Measurements from ENCODE around the gene IL37.
"Not testable (repeated sequence)": the region's sequence is repeated elsewhere in the genome, so short reads cannot be mapped to it uniquely, and the experiment has no call there.

The IL37 gene

DNA sequence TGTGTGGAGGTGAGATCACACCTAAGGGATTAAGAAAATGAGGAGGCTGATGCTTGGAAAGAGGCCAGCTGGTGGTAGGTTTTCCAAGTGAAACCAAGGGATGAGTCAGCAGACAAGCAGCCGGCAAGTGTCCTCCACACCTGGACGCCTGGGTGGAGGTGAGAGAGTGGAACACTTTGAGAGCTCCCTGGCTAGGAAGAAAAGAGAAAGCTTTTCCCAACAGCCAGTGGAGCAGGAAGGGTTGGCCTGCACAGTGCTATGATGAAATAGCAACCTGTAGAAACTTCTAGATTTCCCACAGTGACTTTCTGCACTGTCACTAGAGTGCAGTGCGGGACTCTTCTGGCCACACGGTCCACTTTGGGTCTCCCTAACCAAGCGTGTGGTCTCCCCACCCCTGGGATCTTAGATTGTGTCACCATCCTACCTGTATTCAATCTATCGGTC lies 19.6 kb upstream of the IL37 start:
- DNase-seq (ENCODE audit: low spot score) = no peak

DNA sequence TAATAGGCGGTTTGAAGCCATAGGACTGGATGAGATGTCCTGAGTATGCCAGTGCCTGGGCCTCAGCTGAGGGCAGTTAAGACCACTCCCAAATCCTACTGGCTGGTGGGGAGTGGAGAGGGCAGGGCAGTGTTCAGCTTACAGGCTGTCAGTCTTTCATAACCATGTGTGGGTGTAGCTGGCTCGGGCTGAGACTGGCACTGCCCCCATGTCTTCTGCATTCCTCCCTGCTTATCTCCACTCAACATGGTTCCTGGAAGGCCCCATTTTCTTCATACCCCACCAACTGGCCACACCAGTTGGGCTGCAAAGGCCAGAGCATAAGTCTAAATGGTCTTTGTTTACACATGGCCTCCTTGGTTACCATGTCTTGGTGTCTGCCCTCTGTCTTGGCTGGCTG lies 17.2 kb upstream of the IL37 start:
- DNase-seq (ENCODE audit: low spot score) = no peak

DNA sequence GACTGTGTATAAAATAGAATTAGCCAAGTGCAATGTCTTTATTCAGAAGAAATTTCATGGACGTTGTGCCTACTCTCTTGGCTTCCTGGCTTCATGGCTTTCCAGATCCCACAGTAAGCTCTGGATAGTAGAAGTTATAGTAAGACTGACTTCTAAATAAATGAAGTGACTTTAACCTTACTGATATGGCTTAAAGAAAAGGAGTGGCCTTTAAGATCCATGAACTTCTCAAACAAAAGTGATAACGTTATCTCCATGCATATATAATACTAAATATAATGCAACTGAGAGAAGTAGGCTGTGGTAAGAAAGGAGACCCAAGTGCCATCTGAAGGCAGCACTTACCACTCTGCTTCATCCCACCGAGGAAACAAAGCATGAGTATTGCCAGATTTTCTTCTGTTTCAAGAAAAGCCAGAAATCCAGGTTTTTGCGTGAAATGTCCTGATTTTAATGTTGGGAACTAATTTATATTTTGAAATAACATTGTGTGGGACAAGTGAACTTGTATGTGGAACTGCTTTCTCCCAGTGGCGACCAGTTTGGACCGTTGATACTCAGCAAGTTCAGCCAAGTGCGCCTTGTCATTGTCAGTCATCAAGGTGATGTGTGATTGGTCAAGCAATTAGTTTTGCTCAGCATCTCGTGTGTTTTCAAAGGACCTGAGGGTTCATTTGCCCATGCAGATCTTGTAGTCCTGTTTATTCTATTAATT lies 13.9 kb upstream of the IL37 start:
- no peak for DNase-seq (ENCODE audit: low spot score)

DNA sequence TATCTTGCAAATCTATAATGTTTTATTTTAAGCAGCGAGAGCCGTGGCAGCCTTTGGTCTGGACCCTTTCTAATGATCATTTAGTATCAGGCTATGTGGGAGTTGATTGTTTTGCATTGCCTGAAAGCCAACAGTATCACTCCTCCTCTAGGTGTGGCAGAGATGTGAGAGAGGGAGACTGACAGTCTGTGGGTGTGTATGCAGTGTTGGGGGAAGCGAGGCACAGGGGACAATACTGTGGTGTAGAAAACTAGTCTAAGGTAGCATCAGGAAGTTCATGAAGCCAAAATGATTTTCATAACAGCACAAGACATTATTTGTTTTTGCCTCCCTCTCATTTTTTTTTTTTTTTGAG lies 13.4 kb upstream of the IL37 start:
- DNase-seq (ENCODE audit: low spot score) = no peak

DNA sequence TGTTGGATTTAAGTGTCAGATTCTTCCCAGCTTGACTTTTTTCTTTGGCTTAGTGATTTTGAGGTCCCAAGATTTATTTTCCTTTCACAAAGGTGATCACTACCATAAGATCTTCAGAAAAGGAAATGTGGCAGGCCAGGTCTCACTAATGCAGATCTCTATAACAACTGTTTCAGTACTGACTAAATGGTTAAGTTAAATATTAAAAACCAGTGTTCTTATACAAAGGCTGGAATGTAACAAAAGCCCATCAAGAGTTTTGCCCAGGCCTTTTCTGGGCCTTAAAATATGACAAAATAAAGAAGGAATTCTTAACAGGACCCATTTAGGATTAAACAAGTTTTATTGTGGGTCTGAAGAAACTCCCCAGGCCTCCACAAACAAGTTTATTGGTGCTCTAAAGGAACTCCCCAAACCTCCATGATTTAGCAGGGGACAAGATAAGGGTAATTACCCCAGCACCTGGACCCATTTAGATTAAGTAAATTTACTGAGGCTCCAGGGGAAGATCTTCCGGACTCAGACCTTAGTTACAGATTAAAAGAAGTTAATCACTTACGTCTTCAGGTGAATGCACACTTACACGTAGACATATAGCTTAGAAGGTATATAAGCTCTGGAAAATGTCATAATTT lies 9.4 kb upstream of the IL37 start:
- not testable (repeated sequence) for DNase-seq (ENCODE audit: low spot score)

DNA sequence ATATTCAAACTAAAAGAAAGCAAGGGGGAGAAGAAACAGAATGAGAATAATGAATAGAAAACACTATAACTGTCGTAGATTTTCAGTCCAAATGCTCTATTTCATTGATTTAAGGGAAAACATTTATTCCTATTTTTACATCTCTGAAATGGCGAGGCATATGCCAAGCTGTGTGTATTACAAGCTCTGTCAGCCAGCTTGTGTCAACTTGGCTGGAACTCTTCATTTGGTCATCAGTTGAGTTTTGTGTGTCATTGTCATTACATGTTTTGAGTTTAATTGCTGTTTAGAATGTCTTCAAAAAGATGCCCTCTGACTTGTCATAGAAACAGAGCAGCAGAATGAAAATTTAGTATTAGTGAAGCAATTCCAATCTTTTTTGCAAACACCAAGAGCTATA lies 8.1 kb upstream of the IL37 start:
- DNase-seq (ENCODE audit: low spot score) = no peak

DNA sequence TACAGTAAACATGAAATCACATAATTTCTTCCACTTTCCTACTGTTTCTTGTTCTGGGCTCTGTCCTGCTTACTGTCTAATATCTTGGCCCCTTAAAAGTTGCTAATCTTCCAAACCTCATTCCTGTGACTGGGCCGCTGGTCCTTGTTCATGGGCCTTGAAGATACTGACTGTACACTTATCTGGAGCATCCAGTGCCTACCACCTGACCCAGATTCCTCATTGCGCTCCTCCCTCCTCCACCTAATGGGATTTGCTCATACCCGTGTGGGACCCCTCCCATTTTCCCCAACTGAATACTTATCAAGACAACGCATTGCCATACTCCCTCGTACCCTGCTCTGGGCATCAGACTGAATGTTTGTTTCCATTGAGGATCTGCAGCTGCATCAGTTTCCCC lies 6.1 kb upstream of the IL37 start:
- no peak for DNase-seq (ENCODE audit: low spot score)

DNA sequence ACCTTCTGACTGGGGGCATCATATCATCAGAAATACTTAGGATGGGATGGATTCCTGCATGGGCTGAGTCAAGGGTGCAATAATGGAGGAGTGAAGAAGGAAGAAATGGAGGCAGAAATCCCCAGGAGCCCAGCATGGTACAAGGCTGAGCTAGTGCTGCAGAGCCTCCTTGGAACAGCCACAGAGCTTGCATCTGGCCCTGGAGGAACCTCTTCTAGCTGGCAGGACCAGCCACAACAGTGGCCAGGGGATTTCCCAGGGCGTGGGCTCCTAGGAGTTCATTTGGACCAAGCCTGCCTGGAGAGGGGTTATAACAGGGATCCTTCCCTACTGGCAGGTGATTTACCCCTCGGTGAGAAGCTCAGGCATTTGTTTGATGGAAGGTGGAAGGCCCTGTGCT lies 4.7 kb upstream of the IL37 start:
- DNase-seq (ENCODE audit: low spot score) = no peak

DNA sequence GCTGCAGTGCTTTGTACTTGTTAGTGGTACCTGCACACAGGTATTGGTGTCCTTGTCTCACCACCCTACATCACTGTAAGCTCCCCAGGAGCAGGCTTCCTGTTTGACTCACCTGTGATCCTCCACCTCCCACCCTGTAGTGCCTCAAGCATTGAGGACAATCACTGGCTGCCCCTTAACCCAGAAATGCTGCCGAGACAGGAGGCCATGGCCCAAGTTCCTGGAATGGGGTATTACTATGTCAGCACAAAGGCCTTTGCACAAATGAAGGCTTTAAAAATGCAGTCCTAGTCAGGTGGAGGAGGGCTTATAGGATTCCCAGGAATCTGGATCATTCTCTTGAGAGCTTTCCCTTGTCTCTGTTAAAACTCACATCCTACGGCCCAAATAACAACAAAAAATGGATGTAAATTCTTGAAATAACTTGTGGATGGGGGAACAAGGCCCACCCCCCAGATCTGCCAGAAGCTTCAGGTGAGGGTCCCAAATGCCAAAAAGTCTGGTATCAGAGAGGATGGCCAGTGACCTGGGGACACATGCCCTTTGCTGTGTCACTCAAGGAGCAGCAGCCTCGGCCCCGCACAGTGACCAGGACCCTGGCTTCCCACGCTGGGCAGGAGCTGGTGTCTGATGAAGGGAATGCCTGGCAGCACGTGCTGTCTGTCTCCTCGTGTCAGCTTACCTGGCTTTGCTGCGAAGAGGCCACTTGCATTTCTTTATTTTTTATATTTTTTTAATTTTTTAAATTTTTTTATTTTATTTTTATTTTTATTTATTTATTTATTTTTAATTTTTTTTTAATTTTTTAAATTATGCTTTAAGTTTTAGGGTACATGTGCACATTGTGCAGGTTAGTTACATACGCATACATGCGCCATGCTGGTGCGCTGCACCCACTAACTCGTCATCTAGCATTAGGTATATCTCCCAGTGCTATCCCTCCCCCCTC lies 3.7 kb upstream of the IL37 start:
- DNase-seq (ENCODE audit: low spot score) = no peak

DNA sequence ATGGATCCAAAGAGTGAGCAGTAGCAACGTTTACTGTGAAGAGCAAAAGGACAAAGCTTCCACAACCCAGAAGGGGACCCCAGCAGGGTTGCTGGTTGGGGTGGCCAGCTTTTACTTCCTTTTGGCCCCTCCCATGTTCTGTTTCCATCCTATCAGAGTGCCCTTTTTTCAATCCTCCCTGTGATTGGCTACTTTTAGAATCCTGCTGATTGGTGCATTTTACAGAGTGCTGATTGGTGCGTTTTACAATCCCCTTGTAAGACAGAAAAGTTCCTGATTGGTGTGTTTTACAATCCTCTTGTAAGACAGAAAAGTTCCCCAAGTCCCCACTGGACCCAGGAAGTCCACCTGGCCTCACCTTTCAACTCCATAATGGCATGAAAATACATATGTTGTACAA lies 2.4 kb upstream of the IL37 start:
- DNase-seq (ENCODE audit: low spot score) = not testable (repeated sequence)

DNA sequence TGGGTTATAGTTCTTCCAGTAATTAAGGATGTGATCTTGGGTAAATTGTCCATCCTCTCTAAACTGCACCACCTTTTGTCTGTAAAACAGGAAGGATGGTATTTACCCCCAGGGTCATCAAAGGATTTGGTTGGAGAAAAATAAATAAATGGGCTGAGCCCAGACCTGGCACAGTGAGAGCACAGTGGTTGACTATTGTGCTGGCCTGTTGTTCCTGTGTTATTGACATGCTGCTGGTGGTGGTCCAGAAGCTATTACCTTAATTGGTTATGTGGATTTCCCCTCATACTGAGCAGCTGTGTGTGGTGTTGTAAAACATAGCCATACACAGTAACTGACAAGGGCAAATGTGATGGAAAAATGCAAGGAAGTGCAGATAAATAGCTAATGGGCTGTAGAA lies 746 bp upstream of the IL37 start:
- no peak for DNase-seq (ENCODE audit: low spot score)

DNA sequence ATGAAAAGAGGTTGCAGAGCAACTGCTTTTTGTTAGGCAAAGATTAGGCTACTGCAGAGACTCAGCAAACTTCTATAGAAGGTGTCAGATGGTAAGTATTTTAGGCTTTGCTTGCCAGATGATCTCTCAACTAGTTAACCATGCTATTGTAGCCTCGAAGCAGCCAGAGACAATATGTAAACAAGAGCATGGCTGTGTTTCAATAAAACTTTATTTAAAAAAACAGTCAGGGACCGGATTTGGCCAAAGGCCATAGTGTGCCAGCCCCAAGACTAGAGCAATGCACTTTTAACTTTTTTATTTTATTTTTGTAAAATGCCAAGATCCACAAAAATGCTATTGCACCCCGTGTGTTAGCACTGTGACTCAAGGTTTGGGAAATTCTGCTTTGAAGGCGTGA lies 1.4 kb downstream of the IL37 start:
- no peak for DNase-seq (ENCODE audit: low spot score)

DNA sequence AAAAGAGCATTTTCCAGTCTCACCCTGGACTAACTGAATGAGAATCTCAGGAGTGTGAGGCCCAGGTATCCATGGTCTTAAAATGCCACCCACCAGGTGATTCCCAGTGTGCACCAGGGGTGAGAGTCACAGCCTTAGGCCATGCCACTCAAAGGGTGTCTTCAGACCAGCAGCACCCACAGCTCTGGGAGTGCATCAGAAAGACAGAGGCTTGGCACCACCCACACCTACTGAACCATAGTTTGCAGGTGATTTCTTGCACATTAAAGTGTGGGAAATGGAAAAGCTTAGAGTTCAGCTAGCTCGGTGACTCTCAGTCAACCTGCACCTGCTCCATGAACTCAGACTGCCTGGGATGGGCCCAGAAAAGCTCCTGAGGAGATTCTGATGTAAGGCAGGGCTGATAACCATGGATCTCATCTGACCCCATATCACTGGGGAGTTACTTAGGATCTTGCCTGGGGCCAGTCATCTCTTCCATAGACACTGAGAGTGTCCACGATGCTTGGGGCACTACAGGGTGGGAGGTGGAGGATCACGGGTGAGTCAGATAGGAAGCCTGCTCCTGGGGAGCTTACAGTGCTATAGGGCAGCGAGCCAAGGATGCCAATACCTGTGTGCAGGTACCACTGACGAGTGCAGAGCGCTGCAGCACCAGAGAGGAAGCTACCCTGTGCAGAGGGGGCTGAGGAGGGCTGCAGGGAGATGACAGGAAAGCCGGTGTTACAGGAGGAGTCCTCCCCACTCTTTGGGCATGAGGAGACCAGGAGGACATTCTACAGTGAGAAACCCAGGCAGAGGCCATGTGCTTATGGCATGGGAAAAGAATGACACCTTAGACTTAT lies 4.6 kb downstream of the IL37 start:
- DNase-seq (ENCODE audit: low spot score) = no peak

DNA sequence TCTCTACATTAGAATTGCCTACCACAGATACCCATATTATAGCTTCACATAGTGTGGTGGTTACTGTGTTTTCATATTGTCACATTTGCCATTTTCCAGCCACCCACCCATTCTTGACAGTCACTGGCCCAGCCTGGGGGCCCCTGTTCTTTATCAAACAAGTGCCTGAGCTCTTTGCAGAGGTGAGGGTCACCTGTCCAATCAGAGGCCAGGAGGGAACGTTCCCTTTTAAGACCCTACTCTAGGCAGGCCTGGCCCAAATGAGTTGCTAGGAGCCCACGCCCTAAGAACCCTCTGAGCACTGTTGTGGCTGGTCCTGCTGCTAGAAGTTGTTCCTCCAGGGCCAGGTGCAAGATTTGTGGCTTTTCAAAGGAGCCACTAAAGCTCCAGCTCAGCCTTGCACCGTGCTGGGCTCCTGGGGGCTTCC lies 5.2 kb downstream of the IL37 start:
- DNase-seq (ENCODE audit: low spot score) = no peak

DNA sequence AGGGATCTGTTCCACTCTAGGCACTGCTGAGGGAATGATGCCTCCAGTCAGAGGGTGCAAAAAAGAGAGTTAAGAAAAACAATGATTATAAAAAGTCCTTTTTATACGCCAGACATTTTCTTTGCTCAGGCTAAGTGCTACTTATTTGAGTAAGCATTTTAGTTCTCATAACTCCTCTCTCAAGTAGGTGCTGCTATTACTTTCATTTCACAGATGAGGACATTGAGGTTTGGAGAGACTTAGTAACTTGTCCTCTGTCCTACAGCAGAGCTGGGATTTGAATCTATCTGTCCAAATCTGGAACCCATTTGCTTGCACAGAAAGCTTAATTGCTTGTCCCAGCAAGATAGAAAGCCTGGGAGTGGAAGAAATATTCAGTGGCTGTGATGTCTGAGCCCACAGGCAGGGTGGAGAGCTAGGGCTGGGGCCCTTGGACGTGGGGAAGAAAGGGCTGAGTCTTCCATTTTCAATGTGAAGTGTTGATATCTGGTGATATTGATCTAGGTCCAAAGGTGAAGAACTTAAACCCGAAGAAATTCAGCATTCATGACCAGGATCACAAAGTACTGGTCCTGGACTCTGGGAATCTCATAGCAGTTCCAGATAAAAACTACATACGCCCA lies 5.8 kb downstream of the IL37 start:
- no peak for DNase-seq (ENCODE audit: low spot score)

DNA sequence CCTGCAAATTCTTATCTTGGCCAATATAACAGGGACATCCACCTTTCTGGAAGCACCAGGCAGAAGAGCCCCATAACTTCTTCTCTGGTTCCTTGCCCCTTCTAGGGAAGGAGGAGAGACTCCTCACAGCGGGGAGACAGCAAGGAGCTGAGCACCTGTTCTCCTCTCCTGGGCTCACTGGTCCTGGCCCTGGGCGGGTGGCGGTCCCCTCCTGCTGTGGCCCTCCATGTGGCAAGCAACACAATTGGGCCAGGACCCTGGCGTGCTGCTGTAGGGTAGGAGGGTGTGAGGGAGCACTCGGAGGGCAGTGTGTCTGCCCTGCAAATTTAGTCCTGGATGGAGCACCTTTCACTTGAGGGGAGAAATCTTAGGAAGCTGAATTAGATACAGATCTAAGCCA lies 6.9 kb downstream of the IL37 start:
- no peak for DNase-seq (ENCODE audit: low spot score)

DNA sequence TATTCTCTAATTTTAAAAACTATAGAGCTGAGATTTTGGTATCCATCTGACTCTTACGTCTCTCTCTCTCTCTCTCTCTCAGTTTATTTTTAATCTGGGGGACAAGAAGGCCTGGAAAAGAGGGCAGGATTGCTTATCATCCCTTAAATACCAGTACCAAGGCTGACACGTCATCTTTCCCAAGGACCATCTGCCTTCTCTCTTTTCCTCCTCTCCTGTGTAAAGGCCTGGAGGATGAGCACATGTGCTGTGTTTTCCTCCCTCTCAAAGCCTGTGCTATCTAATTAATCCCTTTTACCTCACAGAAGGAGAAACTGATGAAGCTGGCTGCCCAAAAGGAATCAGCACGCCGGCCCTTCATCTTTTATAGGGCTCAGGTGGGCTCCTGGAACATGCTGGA lies 7.3 kb downstream of the IL37 start:
- DNase-seq (ENCODE audit: low spot score) = no peak

DNA sequence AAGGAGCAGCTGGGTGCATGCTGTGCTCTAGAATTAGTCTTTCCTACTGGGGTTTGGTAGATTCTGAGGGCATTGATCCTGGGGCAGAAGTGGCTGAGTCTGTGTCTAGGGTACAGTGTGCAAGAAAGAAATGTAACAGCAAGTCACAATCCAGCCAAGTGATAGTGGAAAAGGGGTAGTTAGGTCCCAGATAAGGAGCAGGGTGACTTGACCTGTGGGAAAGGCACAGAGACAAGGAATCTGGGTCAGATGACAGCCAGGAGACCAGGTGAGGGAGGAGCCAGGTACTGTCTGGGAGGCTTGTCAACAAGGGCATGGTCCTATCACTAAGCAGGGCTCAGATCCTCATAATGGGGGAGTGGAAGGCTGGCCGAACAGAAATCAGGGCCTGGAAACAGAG lies 8.1 kb downstream of the IL37 start:
- DNase-seq (ENCODE audit: low spot score) = no peak

DNA sequence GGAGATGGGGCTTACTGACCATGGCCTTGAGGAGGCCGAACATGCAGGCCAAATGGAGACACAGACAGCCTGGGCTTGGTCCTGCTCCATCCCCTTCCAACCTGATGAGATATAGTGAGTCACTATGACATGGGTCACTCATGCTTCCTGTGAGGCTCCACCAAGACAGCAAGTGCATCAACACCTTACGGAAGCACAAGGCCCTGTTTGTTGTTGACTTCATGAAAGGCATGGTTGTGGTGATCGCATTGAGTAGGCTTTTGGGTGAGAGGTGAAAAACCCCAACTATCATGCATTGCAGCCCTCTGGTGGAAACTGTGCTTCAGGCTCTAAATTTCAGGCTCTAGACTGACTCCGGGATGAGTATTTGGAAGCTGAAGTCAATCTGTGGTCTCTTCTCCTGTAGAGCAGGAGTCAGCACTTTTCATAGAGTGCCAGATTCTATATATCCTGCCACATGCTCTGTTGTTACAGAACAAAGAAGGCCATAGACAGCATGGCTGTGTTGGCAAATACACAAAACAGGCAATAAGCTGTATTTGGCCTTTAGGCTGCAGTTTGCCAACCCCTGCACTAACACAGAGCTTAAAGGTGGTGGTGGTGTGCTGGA lies 10.1 kb downstream of the IL37 start:
- no peak for DNase-seq (ENCODE audit: low spot score)

DNA sequence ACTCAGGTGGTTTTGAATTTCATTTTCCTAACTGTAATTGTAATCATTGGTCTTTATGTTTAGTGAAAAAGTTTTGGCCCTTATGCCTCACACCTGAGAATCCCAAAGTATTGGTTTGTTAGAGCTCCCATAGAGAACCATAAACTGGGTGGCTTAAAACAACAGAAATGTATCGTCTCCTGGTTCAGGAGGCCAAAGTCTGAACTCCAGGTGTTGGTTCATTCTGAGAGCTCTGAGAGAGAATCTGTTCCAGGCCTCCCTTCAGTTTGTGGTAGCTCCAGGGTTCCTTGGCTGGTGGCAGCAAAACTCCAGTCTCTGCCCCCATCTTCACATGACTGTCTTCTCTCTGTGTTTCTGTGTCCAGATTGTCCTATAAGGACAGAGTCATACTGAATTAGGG lies 11.0 kb downstream of the IL37 start:
- no peak for DNase-seq (ENCODE audit: low spot score)

All from AG08396 (cell line).